ENCODE data around the gene CALML6.

- TF ChIP-seq CTCF (IDR thresholded peaks at IDR 0.05) (no peak), POLR2A (IDR thresholded peaks at IDR 0.05) (no peak)
Measured at GRCh38 chr1:1877865-1878436, 37.1 kb upstream of the CALML6 start.

All from thyroid gland (tissue), 4 donors.